SK-N-SH (cell line): Measurements from ENCODE around the gene HOXB7.
A peak's percentile ranks its signal among the peaks of the same experiment; 100 is the strongest.

Source experiments
- ELF1 ChIP-seq: IDR thresholded peaks from 2 replicates; pipeline ENCODE4 v1.4.0; 2012
- POLR2AphosphoS5 ChIP-seq: IDR thresholded peaks from 2 replicates; pipeline ENCODE4 v1.6.1; 2012; ENCODE audit warnings: low read depth, low read length
- RAD21 ChIP-seq: IDR thresholded peaks from 2 replicates; pipeline ENCODE4 v1.6.1; 2012; ENCODE audit warnings: mild to moderate bottlenecking, low read length
- RXRA ChIP-seq: IDR thresholded peaks from 2 replicates; pipeline ENCODE4 v1.4.0; 2012; ENCODE audit warnings: low read depth, mild to moderate bottlenecking, borderline replicate concordance
- SIN3A ChIP-seq: IDR thresholded peaks from 2 replicates; pipeline ENCODE4 v1.6.1; 2012; ENCODE audit warnings: low read depth, mild to moderate bottlenecking, low read length, moderate library complexity, borderline replicate concordance
- TAF1 ChIP-seq: IDR thresholded peaks from 2 replicates; pipeline ENCODE4 v1.6.1; 2012; ENCODE audit warnings: low read depth, mild to moderate bottlenecking, low read length, moderate library complexity, borderline replicate concordance
- TEAD4 ChIP-seq: IDR thresholded peaks from 2 replicates; pipeline ENCODE4 v1.4.0; 2012; ENCODE audit warnings: mild to moderate bottlenecking, borderline replicate concordance; ENCODE audit not compliant: insufficient read depth
- TF ChIP-seq, protein P1 (sequence below): fragments of 200-600 bp; sonication (generic); IDR thresholded peaks from 2 replicates; pipeline ENCODE4 v1.6.1; 2017; ENCODE audit warnings: antibody characterized with exemption, mild to moderate bottlenecking, moderate library complexity
- TF ChIP-seq, protein P2 (sequence below): fragments of 150-350 bp; IDR thresholded peaks from 2 replicates; pipeline ENCODE4 v1.6.1; 2016; ENCODE audit warnings: mild to moderate bottlenecking, low read depth, low read length

DNA sequence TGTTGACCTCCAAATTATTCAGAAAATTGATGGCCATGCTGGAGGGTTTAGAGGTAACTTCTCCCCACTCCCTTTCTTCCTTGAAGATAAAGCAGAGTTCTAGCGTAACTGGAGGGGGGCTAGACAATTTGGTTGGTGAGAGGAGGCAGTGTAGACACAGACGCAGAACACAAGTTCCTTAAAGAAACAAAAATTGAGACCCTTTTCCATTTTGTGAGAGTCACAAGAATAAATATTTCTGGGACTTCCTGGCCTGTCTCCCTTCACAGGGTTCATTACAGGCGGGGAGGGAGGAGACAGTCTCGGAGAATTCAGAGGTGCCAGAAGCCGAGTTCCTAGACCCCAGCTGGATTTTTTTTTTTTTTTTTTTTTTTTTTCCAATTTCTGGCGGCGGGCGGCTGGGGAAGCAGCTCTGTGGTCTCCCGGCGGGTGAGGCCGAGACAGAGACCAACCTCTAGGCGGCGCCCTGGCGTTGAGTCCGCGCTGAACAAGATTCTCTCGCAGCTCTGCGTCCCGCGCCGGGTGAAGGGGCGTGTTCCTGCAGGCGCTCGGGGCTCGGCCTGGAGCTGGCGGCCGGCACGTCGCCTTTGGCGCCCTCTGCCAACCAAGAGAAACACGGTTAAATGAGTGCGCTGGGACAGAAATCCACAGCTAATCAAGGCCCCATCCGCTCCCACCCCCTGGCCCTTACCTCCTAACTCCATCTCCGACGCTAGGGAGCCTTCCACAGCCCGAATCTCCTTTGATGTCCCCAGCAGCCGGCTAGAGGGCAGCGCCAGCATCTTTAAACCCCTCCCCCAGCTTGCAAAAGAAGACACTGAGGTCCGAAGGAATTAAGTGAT lies 25.6 kb upstream of the HOXB7 start:
- TF ChIP-seq, protein P1, sequence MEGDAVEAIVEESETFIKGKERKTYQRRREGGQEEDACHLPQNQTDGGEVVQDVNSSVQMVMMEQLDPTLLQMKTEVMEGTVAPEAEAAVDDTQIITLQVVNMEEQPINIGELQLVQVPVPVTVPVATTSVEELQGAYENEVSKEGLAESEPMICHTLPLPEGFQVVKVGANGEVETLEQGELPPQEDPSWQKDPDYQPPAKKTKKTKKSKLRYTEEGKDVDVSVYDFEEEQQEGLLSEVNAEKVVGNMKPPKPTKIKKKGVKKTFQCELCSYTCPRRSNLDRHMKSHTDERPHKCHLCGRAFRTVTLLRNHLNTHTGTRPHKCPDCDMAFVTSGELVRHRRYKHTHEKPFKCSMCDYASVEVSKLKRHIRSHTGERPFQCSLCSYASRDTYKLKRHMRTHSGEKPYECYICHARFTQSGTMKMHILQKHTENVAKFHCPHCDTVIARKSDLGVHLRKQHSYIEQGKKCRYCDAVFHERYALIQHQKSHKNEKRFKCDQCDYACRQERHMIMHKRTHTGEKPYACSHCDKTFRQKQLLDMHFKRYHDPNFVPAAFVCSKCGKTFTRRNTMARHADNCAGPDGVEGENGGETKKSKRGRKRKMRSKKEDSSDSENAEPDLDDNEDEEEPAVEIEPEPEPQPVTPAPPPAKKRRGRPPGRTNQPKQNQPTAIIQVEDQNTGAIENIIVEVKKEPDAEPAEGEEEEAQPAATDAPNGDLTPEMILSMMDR: peak; percentile 69
- TF ChIP-seq, protein P2, sequence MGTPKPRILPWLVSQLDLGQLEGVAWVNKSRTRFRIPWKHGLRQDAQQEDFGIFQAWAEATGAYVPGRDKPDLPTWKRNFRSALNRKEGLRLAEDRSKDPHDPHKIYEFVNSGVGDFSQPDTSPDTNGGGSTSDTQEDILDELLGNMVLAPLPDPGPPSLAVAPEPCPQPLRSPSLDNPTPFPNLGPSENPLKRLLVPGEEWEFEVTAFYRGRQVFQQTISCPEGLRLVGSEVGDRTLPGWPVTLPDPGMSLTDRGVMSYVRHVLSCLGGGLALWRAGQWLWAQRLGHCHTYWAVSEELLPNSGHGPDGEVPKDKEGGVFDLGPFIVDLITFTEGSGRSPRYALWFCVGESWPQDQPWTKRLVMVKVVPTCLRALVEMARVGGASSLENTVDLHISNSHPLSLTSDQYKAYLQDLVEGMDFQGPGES: no peak
- TF ChIP-seq POLR2AphosphoS5: no peak
- TF ChIP-seq ELF1: no peak
- no peak for TF ChIP-seq TAF1
- TF ChIP-seq RXRA: no peak
- TF ChIP-seq RAD21: no peak
- TF ChIP-seq SIN3A: no peak
- no peak for TF ChIP-seq TEAD4
